Coronary artery (tissue), 2 donors: ENCODE measurements around the gene USP24.

Experiments
- DNase-seq: peaks from one replicate; pipeline ENCODE4 v3.0.0-alpha.2; 2017; ENCODE audit warnings: low spot score
- H3K27ac ChIP-seq, 2 donors: fragments of 200-600 bp; sonication (generic); one replicate each; pipeline ENCODE4 v1.5.1; 2016 to 2019
- H3K4me3 ChIP-seq: fragments of 200-600 bp; sonication (generic); 2 replicates; pipeline ENCODE4 v1.5.1; 2016; ENCODE audit warnings: mild to moderate bottlenecking, moderate library complexity
- CTCF ChIP-seq: fragments of 200-600 bp; sonication (generic); IDR thresholded peaks from one replicate; pipeline ENCODE4 v1.5.1; 2019; ENCODE audit warnings: antibody characterized with exemption

USP24 gene

GRCh38 chr1:55180075-55180670 is 35.0 kb downstream of the USP24 start:
- TF ChIP-seq CTCF = no peak
- Histone ChIP-seq H3K4me3 (no peak overlapping the region), H3K27ac (no peak overlapping the region)
- DNase-seq = no peak

- no peak for DNase-seq
- TF ChIP-seq CTCF = no peak
- no peak overlapping the region for H3K27ac ChIP-seq
- no peak overlapping the region for H3K4me3 ChIP-seq
Measured at GRCh38 chr1:55179177-55179835, 35.9 kb downstream of the USP24 start.

- TF ChIP-seq CTCF = no peak
- no peak for DNase-seq
- H3K4me3 ChIP-seq = no peak overlapping the region
- no peak overlapping the region for H3K27ac ChIP-seq
Measured at GRCh38 chr1:55172687-55173086, 42.5 kb downstream of the USP24 start.

GRCh38 chr1:55172272-55172671 is 42.9 kb downstream of the USP24 start:
- no peak for DNase-seq
- no peak overlapping the region for H3K4me3 ChIP-seq
- no peak for TF ChIP-seq CTCF
- H3K27ac ChIP-seq = no peak overlapping the region

GRCh38 chr1:55171694-55172093 is 43.5 kb downstream of the USP24 start:
- Histone ChIP-seq H3K4me3 (no peak overlapping the region), H3K27ac (no peak overlapping the region)
- no peak for TF ChIP-seq CTCF
- no peak for DNase-seq

- Histone ChIP-seq H3K27ac (no peak overlapping the region), H3K4me3 (no peak overlapping the region)
- DNase-seq = no peak
- no peak for TF ChIP-seq CTCF
Measured at GRCh38 chr1:55170426-55170825, 44.7 kb downstream of the USP24 start.

- no peak overlapping the region for H3K27ac ChIP-seq
- H3K4me3 ChIP-seq = no peak overlapping the region
- no peak for TF ChIP-seq CTCF
- DNase-seq = no peak
Measured at GRCh38 chr1:55169126-55169525, 46.0 kb downstream of the USP24 start.
